Measurements from ENCODE around the gene COL4A1. TPM values are rescaled to one million over a fixed set of nuclear protein-coding genes. Genes with fewer than 3 reads are reported as not detected.

COL4A1 gene
- total and polyA plus RNA-seq, 2 of the 13 experiments (the other 11 are each of a cell fraction or from before 2014, with no cell fraction given) = not detected

- TF ChIP-seq KAT2B (IDR thresholded peaks at IDR 0.05; ENCODE audit: borderline replicate concordance, low read depth, low read length) (no peak), PLRG1 (conservative IDR thresholded peaks at IDR 0.05) (no peak), ZNF574 (CRISPR knock-in tag; IDR thresholded peaks at IDR 0.05) (no peak), ZNF274 (CRISPR knock-in tag; IDR thresholded peaks at IDR 0.05) (no peak), ZNF451 (CRISPR knock-in tag; IDR thresholded peaks at IDR 0.05) (no peak)
- TF ChIP-seq, protein P1, sequence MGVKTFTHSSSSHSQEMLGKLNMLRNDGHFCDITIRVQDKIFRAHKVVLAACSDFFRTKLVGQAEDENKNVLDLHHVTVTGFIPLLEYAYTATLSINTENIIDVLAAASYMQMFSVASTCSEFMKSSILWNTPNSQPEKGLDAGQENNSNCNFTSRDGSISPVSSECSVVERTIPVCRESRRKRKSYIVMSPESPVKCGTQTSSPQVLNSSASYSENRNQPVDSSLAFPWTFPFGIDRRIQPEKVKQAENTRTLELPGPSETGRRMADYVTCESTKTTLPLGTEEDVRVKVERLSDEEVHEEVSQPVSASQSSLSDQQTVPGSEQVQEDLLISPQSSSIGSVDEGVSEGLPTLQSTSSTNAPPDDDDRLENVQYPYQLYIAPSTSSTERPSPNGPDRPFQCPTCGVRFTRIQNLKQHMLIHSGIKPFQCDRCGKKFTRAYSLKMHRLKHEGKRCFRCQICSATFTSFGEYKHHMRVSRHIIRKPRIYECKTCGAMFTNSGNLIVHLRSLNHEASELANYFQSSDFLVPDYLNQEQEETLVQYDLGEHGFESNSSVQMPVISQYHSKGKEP (CRISPR knock-in tag; IDR thresholded peaks at IDR 0.05) = no peak
Measured at GRCh38 chr13:110254751-110255553, 52.0 kb downstream of the COL4A1 start (continued).

DNA sequence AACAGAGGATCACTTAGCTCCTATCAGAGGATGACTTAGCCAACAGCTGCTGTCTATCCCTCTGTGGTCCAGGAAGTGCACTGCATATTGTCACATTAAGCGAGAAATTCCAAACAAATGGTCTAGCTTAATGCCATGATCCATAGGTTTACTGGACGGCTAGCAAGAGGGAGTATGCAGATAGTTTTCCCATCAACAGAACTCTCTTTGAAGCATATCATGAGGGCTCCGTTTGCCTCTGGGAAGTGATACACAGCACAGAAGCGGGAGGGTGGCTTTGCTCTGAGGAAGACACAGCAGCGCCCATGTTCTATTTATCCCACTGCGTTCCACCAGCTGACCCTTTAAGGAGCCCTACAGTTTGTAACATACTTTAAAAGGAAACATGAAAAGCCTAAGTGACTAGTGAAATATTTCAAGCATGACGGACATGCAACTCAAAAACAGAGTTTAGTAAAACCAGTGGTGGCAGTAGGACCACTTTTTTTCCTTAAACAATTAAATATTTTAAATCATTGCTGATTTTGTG is 52.7 kb downstream of the COL4A1 start:
- H3K9me3 ChIP-seq (ENCODE audit: low read length) = no peaks in the 10 kb centered on the region
- in situ Hi-C loops (cut with HindIII; ENCODE audit: extremely low pct_ligation_motif_present, low pct_unique_long_range_greater_than_20kb) (no loop called here), intact Hi-C loops (cut with micrococcal nuclease; ENCODE audit: unreplicated experiment) (no loop called here)
- H3K27ac ChIP-seq (ENCODE audit: extremely low read length, insufficient read depth, low read length) = no peak overlapping the region
- H3K79me2 ChIP-seq (ENCODE audit: insufficient read depth, low read length) = no peaks in the 10 kb centered on the region
- H3K4me1 ChIP-seq (ENCODE audit: insufficient read depth, low read length) = no peaks in the 10 kb centered on the region
- no peak overlapping the region for H2AFZ ChIP-seq (ENCODE audit: low read length)
- no peak overlapping the region for H3K4me3 ChIP-seq (replicated peaks in 1 of 3; ENCODE audit: insufficient read depth in 1 of 3, low read depth in 2 of 3, low read length in 3 of 3)
- H3K4me2 ChIP-seq (ENCODE audit: low read depth, low read length) = no peak overlapping the region
- H4K20me1 ChIP-seq (ENCODE audit: insufficient read depth, low read length) = no peaks in the 10 kb centered on the region
- no peak for FAIRE-seq
- H3K9ac ChIP-seq (ENCODE audit: insufficient read depth, low read depth, low read length) = no peak overlapping the region
- ATAC-seq = no peak
- ChIA-PET POLR2A (no interaction called here), CTCF (ENCODE audit: low intra/inter-chr PET ratio, low total read pairs) (no interaction called here)
- 43% methylated on average over 7 of the region's 7 CpGs for WGBS (ENCODE audit: low lambda C conversion rate)
- no TSS peak for BruUV-seq (replicated peaks)
- DNase-seq (ENCODE audit: low spot score) = no peak
- H3K36me3 ChIP-seq (replicated peaks in 1 of 2; ENCODE audit: control insufficient read depth in 1 of 2, insufficient read depth in 2 of 2, low read length in 2 of 2) = no peaks in the 10 kb centered on the region
- H3K27me3 ChIP-seq (ENCODE audit: control insufficient read depth in 1 of 2, insufficient read depth in 2 of 2, low read length in 2 of 2) = peaks cover 2 to 6% of the 10 kb centered on the region in 2 experiments; a peak in 2 of 5 replicates
- TF ChIP-seq ZNF557 (CRISPR knock-in tag; IDR thresholded peaks at IDR 0.05) = no peak
- TF ChIP-seq, protein P2, sequence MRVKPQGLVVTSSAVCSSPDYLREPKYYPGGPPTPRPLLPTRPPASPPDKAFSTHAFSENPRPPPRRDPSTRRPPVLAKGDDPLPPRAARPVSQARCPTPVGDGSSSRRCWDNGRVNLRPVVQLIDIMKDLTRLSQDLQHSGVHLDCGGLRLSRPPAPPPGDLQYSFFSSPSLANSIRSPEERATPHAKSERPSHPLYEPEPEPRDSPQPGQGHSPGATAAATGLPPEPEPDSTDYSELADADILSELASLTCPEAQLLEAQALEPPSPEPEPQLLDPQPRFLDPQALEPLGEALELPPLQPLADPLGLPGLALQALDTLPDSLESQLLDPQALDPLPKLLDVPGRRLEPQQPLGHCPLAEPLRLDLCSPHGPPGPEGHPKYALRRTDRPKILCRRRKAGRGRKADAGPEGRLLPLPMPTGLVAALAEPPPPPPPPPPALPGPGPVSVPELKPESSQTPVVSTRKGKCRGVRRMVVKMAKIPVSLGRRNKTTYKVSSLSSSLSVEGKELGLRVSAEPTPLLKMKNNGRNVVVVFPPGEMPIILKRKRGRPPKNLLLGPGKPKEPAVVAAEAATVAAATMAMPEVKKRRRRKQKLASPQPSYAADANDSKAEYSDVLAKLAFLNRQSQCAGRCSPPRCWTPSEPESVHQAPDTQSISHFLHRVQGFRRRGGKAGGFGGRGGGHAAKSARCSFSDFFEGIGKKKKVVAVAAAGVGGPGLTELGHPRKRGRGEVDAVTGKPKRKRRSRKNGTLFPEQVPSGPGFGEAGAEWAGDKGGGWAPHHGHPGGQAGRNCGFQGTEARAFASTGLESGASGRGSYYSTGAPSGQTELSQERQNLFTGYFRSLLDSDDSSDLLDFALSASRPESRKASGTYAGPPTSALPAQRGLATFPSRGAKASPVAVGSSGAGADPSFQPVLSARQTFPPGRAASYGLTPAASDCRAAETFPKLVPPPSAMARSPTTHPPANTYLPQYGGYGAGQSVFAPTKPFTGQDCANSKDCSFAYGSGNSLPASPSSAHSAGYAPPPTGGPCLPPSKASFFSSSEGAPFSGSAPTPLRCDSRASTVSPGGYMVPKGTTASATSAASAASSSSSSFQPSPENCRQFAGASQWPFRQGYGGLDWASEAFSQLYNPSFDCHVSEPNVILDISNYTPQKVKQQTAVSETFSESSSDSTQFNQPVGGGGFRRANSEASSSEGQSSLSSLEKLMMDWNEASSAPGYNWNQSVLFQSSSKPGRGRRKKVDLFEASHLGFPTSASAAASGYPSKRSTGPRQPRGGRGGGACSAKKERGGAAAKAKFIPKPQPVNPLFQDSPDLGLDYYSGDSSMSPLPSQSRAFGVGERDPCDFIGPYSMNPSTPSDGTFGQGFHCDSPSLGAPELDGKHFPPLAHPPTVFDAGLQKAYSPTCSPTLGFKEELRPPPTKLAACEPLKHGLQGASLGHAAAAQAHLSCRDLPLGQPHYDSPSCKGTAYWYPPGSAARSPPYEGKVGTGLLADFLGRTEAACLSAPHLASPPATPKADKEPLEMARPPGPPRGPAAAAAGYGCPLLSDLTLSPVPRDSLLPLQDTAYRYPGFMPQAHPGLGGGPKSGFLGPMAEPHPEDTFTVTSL (CRISPR knock-in tag; IDR thresholded peaks at IDR 0.05; ENCODE audit: borderline replicate concordance) = no peak
- no peak for TF ChIP-seq ZFP90 (CRISPR knock-in tag; IDR thresholded peaks at IDR 0.05; ENCODE audit: borderline replicate concordance)
- TF ChIP-seq MED13 (CRISPR knock-in tag; IDR thresholded peaks at IDR 0.05) = no peak
- TF ChIP-seq ZSCAN20 (CRISPR knock-in tag; IDR thresholded peaks at IDR 0.05; ENCODE audit: borderline replicate concordance) = no peak
